ENCODE data around the gene WNK2.

WNK2 gene

DNA sequence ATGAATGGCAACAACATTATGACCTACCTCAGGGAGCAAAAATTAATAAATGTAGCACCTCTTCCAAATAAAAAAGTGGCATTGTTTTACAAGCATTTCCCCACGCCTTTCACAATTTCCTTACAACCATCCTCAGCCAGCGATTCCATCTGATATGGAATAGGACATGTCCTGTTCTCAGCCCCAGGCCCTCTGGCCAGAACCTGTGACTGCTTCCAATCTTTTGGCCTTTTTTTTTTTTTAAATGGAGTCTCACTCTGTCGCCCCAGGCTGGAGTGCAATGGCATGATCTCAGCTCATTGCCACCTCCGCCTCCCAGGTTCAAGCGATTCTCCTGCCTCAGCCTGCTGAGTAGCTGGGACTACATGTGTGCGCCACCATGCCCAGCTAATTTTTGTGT, 16.8 kb upstream of the WNK2 start:
- no peaks in the 10 kb centered on the region for H3K36me3 ChIP-seq (ENCODE audit: insufficient read depth, low read length)
- H3K4me3 ChIP-seq (ENCODE audit: low read length), result no peak overlapping the region
- H3K9ac ChIP-seq (ENCODE audit: low read depth, low read length), result no peak overlapping the region
- no peak overlapping the region for H3K4me2 ChIP-seq (ENCODE audit: low read length)
- H3K27me3 ChIP-seq (ENCODE audit: control insufficient read depth, insufficient read depth, low read length), result peaks cover 53% of the 10 kb centered on the region
- H3K9me3 ChIP-seq (replicated peaks; ENCODE audit: low read length), result no peaks in the 10 kb centered on the region
- no peaks in the 10 kb centered on the region for H3K4me1 ChIP-seq (ENCODE audit: control insufficient read depth, insufficient read depth, low read length)

GRCh38 chr9:93167838-93168237, 16.1 kb upstream of the WNK2 start:
- Histone ChIP-seq H3K4me1 (ENCODE audit: control insufficient read depth, insufficient read depth, low read length) (no peaks in the 10 kb centered on the region), H3K4me2 (ENCODE audit: low read length) (no peak overlapping the region), H3K4me3 (ENCODE audit: low read length) (no peak overlapping the region), H3K9ac (ENCODE audit: low read depth, low read length) (no peak overlapping the region), H3K9me3 (replicated peaks; ENCODE audit: low read length) (no peaks in the 10 kb centered on the region), H3K36me3 (ENCODE audit: insufficient read depth, low read length) (no peaks in the 10 kb centered on the region), H3K27me3 (ENCODE audit: control insufficient read depth, insufficient read depth, low read length) (peaks cover 53% of the 10 kb centered on the region)

- Histone ChIP-seq H3K4me2 (ENCODE audit: low read length) (no peak overlapping the region), H3K9ac (ENCODE audit: low read depth, low read length) (no peak overlapping the region), H3K27me3 (ENCODE audit: control insufficient read depth, insufficient read depth, low read length) (peaks cover 55% of the 10 kb centered on the region), H3K4me1 (ENCODE audit: control insufficient read depth, insufficient read depth, low read length) (no peaks in the 10 kb centered on the region), H3K36me3 (ENCODE audit: insufficient read depth, low read length) (no peaks in the 10 kb centered on the region), H3K9me3 (replicated peaks; ENCODE audit: low read length) (no peaks in the 10 kb centered on the region), H3K4me3 (ENCODE audit: low read length) (no peak overlapping the region)
Observed at GRCh38 chr9:93168581-93168980, 15.4 kb upstream of the WNK2 start.

DNA sequence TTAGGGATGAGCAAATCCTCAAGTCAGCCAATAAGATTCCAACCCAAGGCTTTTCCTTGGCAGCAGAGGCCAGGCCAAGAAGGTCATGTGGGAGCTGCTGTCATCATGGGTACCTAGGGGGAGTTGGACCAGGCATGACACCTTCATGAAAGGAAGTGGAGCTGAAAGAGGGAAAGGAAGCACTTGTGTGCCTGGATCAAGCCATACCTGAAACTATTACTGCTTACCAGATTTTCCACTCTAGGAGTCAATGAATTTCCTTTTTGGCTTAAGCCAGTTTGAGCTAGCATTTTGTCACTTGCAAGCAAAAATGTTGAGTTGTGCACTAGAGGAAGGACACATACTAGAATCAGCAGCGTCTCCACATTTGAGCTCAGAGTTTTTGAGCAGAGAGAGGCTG, 14.5 kb upstream of the WNK2 start:
- Histone ChIP-seq H3K9me3 (replicated peaks; ENCODE audit: low read length) (no peaks in the 10 kb centered on the region), H3K4me2 (ENCODE audit: low read length) (no peak overlapping the region), H3K27me3 (ENCODE audit: control insufficient read depth, insufficient read depth, low read length) (peaks cover 53% of the 10 kb centered on the region), H3K4me1 (ENCODE audit: control insufficient read depth, insufficient read depth, low read length) (no peaks in the 10 kb centered on the region), H3K36me3 (ENCODE audit: insufficient read depth, low read length) (no peaks in the 10 kb centered on the region), H3K9ac (ENCODE audit: low read depth, low read length) (no peak overlapping the region), H3K4me3 (ENCODE audit: low read length) (no peak overlapping the region)

GRCh38 chr9:93170571-93170970, 13.4 kb upstream of the WNK2 start:
- no peak overlapping the region for H3K4me3 ChIP-seq (ENCODE audit: low read length)
- no peaks in the 10 kb centered on the region for H3K4me1 ChIP-seq (ENCODE audit: control insufficient read depth, insufficient read depth, low read length)
- H3K9me3 ChIP-seq (replicated peaks; ENCODE audit: low read length), result no peaks in the 10 kb centered on the region
- H3K9ac ChIP-seq (ENCODE audit: low read depth, low read length), result no peak overlapping the region
- H3K36me3 ChIP-seq (ENCODE audit: insufficient read depth, low read length), result no peaks in the 10 kb centered on the region
- H3K4me2 ChIP-seq (ENCODE audit: low read length), result no peak overlapping the region
- H3K27me3 ChIP-seq (ENCODE audit: control insufficient read depth, insufficient read depth, low read length), result peaks cover 55% of the 10 kb centered on the region

- H3K9me3 ChIP-seq (replicated peaks; ENCODE audit: low read length), result no peaks in the 10 kb centered on the region
- no peak overlapping the region for H3K9ac ChIP-seq (ENCODE audit: low read depth, low read length)
- no peaks in the 10 kb centered on the region for H3K36me3 ChIP-seq (ENCODE audit: insufficient read depth, low read length)
- no peaks in the 10 kb centered on the region for H3K4me1 ChIP-seq (ENCODE audit: control insufficient read depth, insufficient read depth, low read length)
- peaks cover 55% of the 10 kb centered on the region for H3K27me3 ChIP-seq (ENCODE audit: control insufficient read depth, insufficient read depth, low read length)
- H3K4me3 ChIP-seq (ENCODE audit: low read length), result no peak overlapping the region
- H3K4me2 ChIP-seq (ENCODE audit: low read length), result no peak overlapping the region
Observed at GRCh38 chr9:93171261-93171990, 12.5 kb upstream of the WNK2 start.

- Histone ChIP-seq H3K27me3 (ENCODE audit: control insufficient read depth, insufficient read depth, low read length) (peaks cover 51% of the 10 kb centered on the region), H3K4me1 (ENCODE audit: control insufficient read depth, insufficient read depth, low read length) (no peaks in the 10 kb centered on the region), H3K4me2 (ENCODE audit: low read length) (no peak overlapping the region), H3K4me3 (ENCODE audit: low read length) (no peak overlapping the region), H3K36me3 (ENCODE audit: insufficient read depth, low read length) (no peaks in the 10 kb centered on the region), H3K9ac (ENCODE audit: low read depth, low read length) (no peak overlapping the region), H3K9me3 (replicated peaks; ENCODE audit: low read length) (no peaks in the 10 kb centered on the region)
Observed at GRCh38 chr9:93172666-93173364, 11.1 kb upstream of the WNK2 start.

DNA sequence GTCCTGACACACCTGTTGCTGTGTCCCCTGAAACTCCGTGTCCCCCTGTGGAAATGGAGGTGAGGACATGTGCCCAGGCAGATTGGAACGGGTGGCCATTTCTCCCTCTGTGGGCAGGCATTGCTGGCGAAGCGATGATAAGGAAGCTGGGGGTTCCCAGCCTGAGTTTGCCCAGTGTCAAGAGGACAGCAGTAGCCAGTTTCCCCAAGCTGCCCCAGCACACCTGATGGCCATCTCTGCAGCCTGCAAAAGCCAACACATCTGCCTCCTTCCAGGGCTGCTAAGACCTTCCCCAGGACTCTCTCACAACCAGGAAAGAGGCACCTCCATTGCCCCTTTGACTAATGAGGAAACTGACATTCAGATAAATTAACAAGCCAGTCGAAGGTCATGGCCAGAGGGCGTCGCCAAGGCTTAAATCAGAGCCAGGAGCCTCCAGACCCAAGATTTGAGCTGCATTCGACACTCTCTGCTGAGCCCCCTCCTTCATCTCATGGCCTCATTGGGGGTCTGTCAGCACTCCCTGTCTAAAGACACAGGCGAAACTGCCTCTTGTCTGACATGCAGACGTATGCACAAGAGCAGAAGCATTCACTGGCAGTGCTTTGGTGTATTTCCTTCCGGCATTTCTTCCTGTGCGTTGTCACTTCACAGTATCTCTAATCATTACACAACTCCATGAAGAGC, 10.4 kb upstream of the WNK2 start:
- Histone ChIP-seq H3K4me3 (ENCODE audit: low read length) (no peak overlapping the region), H3K36me3 (ENCODE audit: insufficient read depth, low read length) (no peaks in the 10 kb centered on the region), H3K4me1 (ENCODE audit: control insufficient read depth, insufficient read depth, low read length) (no peaks in the 10 kb centered on the region), H3K9me3 (replicated peaks; ENCODE audit: low read length) (no peaks in the 10 kb centered on the region), H3K4me2 (ENCODE audit: low read length) (no peak overlapping the region), H3K9ac (ENCODE audit: low read depth, low read length) (no peak overlapping the region), H3K27me3 (ENCODE audit: control insufficient read depth, insufficient read depth, low read length) (peaks cover 53% of the 10 kb centered on the region)

- Histone ChIP-seq H3K9ac (ENCODE audit: low read depth, low read length) (no peak overlapping the region), H3K4me3 (ENCODE audit: low read length) (no peak overlapping the region), H3K4me2 (ENCODE audit: low read length) (no peak overlapping the region), H3K4me1 (ENCODE audit: control insufficient read depth, insufficient read depth, low read length) (no peaks in the 10 kb centered on the region), H3K27me3 (ENCODE audit: control insufficient read depth, insufficient read depth, low read length) (peaks cover 43% of the 10 kb centered on the region), H3K9me3 (replicated peaks; ENCODE audit: low read length) (no peaks in the 10 kb centered on the region), H3K36me3 (ENCODE audit: insufficient read depth, low read length) (no peaks in the 10 kb centered on the region)
Observed at GRCh38 chr9:93174976-93175375, 9.0 kb upstream of the WNK2 start.

GRCh38 chr9:93177676-93178075, 6.3 kb upstream of the WNK2 start:
- H3K27me3 ChIP-seq (ENCODE audit: control insufficient read depth, insufficient read depth, low read length), result peaks cover 51% of the 10 kb centered on the region
- H3K9ac ChIP-seq (ENCODE audit: low read depth, low read length), result no peak overlapping the region
- H3K36me3 ChIP-seq (ENCODE audit: insufficient read depth, low read length), result no peaks in the 10 kb centered on the region
- no peaks in the 10 kb centered on the region for H3K4me1 ChIP-seq (ENCODE audit: control insufficient read depth, insufficient read depth, low read length)
- no peak overlapping the region for H3K4me2 ChIP-seq (ENCODE audit: low read length)
- no peak overlapping the region for H3K4me3 ChIP-seq (ENCODE audit: low read length)
- no peaks in the 10 kb centered on the region for H3K9me3 ChIP-seq (replicated peaks; ENCODE audit: low read length)

DNA sequence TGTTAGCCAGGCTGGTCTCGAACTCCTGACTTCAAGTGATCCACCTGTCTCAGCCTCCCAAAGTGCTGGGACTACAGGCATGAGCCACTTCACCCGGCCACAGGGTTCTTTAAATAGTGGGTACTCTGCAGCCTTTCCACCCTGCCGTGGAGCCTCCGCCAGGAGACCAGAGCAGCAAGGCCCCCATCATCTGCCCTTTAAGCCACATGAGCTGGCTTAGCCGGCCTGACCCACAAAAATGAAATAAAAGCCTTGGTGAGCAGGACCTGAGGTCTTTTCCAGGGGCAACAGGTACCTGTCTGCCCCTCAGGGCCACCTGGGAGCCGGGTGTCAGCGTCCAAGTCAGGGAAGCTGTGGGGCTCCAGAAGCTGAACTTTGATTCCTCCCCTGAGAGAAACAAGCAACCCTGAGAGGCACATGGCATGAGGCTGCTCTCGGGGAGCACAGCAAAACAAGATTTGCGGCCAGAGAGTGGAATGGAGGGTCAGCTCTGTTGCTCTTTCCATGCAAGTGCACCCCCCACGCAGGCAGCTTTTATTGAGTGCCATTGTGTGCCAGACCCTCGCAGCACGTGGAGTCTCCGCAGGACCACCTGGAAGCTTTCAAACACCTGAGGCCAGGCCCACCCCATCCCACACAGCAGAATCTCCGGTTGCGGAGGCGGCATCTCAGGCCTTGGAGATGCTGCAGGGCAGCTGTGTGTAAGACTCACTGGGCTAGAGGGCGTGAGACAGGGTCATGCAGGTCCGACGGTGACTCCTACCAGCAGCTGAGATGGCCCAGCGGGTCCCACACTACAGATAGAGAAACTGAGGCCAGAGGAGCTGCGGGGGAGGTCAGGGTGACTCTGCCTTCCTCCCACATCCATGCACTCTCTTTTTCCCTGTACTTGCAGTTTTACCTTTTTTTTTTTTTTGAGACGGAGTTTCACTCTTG, 4.8 kb upstream of the WNK2 start:
- Histone ChIP-seq H3K9ac (ENCODE audit: low read depth, low read length) (no peak overlapping the region), H3K36me3 (ENCODE audit: insufficient read depth, low read length) (no peaks in the 10 kb centered on the region)

More for the DNA sequence above, 4.8 kb upstream of the WNK2 start:
- Histone ChIP-seq H3K9me3 (replicated peaks; ENCODE audit: low read length) (no peaks in the 10 kb centered on the region), H3K4me1 (ENCODE audit: control insufficient read depth, insufficient read depth, low read length) (no peaks in the 10 kb centered on the region), H3K27me3 (ENCODE audit: control insufficient read depth, insufficient read depth, low read length) (peaks cover 55% of the 10 kb centered on the region), H3K4me3 (ENCODE audit: low read length) (no peak overlapping the region), H3K4me2 (ENCODE audit: low read length) (no peak overlapping the region)

Measured in skeletal muscle satellite cell (primary cell).